AG08395 (cell line): Measurements from ENCODE around the gene AKT3.
"Not testable (repeated sequence)": the region's sequence is repeated elsewhere in the genome, so short reads cannot be mapped to it uniquely, and the experiment has no call there.

Experiments
- DNase-seq: peaks from one replicate; pipeline ENCODE4 v3.0.0; 2012; ENCODE audit warnings: mixed read lengths, low spot score

The AKT3 gene

DNA sequence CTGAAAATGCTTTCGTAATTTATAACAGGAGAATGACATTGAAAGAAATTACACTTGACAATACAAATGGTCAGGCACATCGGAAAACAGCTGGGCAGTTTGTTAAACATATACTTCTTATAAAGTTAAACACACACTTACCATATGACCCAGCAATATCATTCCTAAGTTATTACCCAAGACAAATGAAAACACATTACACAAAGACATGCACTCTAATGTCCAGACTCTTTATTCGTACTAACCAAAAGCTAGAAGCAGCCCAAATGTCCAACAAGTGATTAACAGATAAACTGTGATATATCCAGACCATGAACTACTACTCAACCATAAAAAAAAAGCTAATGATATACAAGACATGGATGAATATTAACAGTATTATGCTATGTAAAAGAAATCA is 8.5 kb downstream of the AKT3 start:
- DNase-seq, result no peak

- DNase-seq, result no peak
Observed at GRCh38 chr1:243837907-243838535, 12.0 kb downstream of the AKT3 start.

- DNase-seq, result no peak
Observed at GRCh38 chr1:243834130-243834529, 15.9 kb downstream of the AKT3 start.

DNA sequence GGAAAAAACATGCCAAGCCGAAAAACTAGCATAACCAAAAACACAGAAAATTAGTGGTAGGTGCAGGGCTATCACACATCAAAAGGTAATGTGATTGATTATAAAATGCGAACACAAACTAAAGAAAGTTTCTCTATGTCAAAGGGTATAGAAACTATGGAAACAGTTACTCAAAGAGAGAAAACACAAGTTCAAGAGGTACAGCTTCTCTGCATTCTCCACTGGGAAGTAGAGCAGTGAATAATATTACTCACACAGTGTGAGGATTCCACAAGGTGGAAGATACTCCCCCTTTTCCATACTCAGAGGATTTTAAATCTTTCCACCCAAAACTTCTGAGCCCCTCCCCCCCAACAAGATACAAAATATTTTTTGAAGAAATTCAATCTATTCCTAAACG is 18.6 kb downstream of the AKT3 start:
- DNase-seq, result no peak

- DNase-seq, result no peak
Observed at GRCh38 chr1:243827206-243827605, 22.8 kb downstream of the AKT3 start.

DNA sequence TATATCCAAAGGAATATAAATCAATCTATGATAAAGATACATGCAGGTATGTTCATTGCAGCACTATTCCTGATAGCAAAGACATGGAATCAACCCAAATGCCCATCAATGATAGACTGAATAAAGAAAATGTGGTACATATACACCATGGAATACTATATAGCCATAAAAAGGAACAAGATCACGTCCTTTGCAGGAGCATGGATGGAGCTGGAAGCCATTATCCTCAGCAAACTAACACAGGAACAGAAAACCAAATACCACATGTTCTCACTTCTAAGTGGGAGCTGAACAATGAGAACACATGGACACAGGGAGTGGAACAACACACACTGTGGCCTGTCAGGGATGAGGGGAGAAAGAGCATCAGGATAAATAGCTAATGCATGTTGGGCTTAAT is 25.1 kb downstream of the AKT3 start:
- not testable (repeated sequence) for DNase-seq

- no peak for DNase-seq
Observed at GRCh38 chr1:243821177-243821680, 28.8 kb downstream of the AKT3 start.

DNA sequence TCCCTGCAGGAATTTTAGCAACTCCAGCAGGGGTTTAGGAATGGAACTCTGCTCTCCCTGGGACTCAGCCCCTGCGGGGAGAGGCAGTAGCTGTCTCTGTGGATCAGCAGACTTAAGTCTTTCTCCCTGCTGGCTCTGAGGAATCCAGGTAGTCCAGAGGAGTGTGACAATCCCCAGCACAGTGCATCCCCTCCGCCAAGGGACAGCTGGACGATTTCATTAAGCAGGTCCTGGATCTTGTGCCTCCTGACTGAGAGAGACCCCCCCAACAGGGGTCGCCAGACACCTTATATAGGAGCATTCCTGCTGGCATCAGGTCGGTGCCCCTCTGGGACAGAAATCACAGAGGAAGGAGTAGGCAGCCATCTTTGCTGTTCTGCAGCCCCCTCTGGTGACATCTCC is 30.6 kb downstream of the AKT3 start:
- no peak for DNase-seq

GRCh38 chr1:243818978-243819377 is 31.1 kb downstream of the AKT3 start:
- no peak for DNase-seq

- DNase-seq, result no peak
Observed at GRCh38 chr1:243814718-243815117, 35.3 kb downstream of the AKT3 start.

DNA sequence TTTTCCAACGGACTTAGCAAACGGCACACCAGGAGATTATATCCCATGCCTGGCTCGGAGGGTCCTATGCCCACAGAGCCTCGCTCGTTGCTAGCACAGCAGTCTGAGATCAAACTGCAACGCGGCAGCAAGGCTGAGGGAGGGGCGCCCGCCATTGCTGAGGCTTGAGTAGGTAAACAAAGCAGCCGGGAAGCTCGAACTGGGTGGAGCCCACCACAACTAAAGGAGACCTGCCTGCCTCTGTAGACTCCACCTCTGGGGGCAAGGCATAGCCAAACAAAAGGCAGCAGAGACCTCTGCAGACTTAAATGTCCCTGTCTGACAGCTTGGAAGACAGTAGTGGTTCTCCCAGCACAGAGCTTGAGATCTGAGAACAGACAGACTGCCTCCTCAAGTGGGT is 42.7 kb downstream of the AKT3 start:
- DNase-seq, result not testable (repeated sequence)

DNA sequence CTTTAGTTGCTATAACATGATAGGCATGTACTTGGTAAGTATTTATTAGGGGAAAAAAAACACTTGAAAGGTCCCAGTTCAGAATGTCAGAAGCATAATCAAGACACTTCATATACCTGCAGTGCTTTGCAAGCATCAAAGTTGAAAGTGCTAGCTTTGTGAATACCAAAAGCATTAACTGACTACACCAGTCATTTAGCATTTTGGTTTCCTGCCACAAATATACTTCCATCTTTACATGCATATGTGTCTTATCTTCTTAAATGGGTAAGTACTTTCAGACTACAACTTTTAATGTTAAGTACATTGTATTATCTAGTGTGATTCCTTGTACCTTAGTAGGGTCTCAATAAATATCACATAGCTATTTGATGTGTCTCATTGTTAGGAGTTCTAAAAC is 43.7 kb downstream of the AKT3 start:
- DNase-seq, result no peak

DNA sequence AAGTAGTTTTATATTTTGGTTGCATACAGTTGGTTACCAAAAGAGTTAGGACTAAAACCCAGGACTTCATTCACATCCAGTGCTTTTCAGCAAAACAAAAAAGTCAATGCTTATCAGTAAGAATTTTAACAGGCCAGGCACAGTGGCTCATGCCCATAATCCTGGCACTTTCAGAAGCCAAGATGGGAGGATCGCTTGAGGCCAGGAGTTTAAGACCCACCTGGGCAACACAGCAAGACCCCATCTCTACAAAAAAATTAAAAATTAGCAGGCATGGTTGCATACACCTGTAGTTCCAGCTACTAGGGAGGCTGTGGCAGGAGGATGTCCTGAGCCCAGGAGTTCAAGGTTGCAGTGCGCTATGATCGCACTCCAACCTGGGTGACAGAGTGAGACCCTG is 47.3 kb downstream of the AKT3 start:
- no peak for DNase-seq

DNA sequence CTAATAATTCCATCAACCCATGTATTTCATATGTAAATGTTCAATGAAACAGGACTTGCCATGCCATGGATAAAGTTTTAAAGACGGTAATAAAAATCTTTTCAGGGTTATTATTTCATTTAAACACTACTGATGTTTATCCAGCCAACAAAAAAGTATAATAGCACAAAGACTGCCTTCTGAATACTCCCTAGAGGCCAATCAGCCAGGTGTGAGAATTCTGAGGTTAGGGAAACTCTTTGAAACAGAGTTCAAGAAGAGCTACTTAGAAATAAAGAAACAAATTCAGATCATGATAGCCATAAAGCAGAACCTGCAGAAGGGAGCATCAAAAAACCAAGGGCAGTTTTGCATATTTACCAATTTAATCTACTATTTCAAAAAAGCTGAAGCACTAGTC is 48.7 kb downstream of the AKT3 start:
- no peak for DNase-seq

- no peak for DNase-seq
Observed at GRCh38 chr1:243799908-243800307, 50.1 kb downstream of the AKT3 start.

DNA sequence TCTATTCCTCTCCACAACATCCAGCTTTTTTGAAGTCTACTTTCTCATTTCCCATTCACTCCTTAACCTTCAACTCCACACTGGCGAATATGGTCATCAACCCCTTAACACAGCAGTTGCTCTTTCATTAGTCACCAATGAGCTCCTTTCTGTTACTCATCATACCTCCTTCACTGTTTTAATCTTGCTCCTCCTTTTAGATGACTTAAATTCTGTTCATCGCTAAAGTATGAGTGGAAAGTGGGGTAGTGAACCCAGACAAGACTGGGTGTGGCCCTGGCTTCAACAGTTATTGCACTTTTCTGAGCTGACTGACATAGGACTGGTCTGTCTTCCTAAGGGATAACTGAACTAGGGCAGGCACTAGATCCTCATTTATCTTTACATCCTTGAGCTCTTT is 51.3 kb downstream of the AKT3 start:
- DNase-seq, result peak; percentile 85

DNA sequence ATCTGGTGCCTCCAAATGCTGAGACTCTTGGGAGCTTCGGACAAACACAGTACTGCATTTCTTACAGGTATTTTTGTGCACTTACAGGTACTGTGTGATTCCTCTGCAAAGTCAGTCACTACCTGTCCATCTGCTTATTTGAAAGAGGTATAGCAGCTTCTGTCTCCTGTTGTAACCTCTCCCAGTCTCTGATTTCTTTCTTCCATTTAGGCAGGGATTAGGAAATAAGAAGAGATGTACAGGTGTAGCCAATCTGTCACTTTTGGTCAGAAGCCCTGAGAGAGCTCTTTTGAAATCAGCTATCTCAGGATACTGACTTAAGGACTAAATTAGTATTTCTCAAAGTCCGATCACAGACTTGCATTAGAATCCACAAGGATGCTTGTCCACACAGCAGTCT is 54.0 kb downstream of the AKT3 start:
- no peak for DNase-seq

DNA sequence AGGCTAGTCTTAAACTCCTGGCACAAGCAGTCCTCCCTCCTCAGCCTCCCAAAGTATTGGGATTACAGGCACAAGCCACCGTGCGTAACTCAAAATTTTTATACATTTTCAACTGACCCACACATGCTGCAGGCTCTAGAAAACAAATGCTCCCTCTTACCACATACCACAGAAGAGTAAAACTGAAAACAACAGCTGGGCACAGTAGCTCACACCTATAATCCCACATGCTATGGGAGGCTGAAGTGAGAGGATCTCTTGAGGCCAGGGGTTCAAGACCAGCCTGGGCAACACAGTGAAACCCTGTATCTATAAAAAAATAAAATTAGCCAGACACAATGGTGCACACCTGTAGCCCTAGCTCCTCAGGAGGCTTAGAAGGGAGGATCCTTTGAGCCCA is 56.7 kb downstream of the AKT3 start:
- no peak for DNase-seq

DNA sequence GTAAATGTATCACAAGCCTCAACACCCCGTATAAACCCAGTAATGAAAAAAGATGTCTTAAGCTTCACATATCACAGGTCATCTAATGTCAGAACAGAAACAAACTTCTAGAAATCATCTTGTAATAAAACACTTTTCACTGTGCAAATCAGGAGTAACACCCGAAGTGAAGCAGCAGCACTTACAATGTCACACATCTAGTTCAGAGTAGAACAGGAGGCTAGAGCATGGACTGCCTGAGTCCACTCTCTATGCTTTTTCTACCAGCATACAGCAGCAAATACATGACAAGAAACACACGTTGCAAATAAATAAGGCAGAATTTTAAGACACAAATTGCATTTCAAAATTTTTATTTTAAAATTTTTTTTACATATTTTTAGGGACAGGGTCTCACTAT is 57.2 kb downstream of the AKT3 start:
- DNase-seq, result no peak

GRCh38 chr1:243792401-243792800 is 57.6 kb downstream of the AKT3 start:
- DNase-seq, result no peak

DNA sequence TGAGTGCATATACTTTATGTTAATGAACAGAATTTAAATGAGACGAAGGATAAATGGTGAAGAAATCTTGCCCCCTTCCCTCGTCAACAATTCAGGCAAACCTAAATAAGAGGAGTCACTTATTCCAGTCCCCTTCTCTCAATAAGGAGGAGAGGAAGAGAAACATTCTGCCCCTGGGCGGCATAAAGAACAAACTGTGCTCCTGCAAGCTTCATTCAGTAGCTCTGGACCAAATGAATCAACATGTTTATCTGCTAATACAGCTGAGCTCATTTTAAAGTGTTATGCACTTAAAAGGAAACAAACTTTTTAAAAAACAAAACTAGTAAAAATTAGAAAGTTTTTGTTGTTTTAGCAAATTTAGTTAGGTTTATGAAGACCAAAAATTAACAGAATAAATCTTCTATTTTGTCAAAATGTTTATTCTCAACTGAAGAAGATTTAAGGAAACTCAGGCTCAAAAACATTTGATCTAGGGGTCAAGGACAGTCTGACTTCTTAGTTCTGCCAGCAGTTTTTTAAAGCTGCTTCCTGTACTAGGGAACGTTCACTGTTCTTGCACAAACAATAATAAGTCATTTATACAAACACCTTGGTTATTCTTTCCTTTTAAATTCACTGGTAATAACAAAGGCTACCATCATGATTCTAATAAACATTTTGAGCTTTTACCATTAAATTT is 58.3 kb downstream of the AKT3 start:
- no peak for DNase-seq

DNA sequence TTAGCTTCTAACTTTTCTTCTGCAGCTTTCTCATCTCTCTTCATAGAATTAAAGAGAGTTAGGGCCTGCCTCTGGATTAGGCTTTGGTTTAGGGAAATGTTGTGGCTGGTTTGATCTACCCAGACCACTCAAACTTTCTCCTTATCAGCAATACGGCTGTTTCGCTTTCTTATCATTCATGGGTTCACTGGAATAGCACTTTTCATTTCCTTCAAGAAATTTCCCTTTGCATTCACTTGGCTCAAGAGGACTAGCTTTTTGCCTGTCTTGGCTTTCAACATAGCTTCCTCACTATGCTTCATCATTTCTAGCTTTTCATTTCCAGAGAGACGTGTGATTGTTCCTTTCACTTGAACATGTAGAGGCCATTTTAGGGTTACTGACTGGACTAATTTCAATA is 59.6 kb downstream of the AKT3 start:
- DNase-seq, result no peak

- DNase-seq, result no peak
Observed at GRCh38 chr1:243786531-243786930, 63.5 kb downstream of the AKT3 start.

GRCh38 chr1:243784506-243784905 is 65.5 kb downstream of the AKT3 start:
- no peak for DNase-seq
